Activated T-cell treated with anti-CD3 and anti-CD28 coated beads, Interleukin-2, amount 50 U/mL, for 4 hours (primary cell): Measurements from ENCODE around the gene SHFL. TPM values are rescaled to one million over a fixed set of nuclear protein-coding genes. Genes with fewer than 3 reads are reported as not detected.

ENCODE experiments used
- ATAC-seq, 2 donors: fragments of 200-7000 bp; cut with Tn5 transposase; one replicate each; pipeline ENCODE4 v1.10.0; 2021
- DNase-seq: peaks from one replicate; pipeline ENCODE4 v3.0.0-alpha.2; 2020
- H3K27me3 Mint-ChIP-seq: one replicate; pipeline ENCODE4 v1.8.0; 2021; ENCODE audit warnings: low read depth, mixed read lengths
- H3K36me3 Mint-ChIP-seq: one replicate; pipeline ENCODE4 v1.8.0; 2022; ENCODE audit warnings: mixed read lengths; ENCODE audit not compliant: insufficient read depth
- H3K4me1 Mint-ChIP-seq: one replicate; pipeline ENCODE4 v1.8.0; 2021; ENCODE audit warnings: low read depth, mixed read lengths
- H3K4me3 Mint-ChIP-seq: one replicate; pipeline ENCODE4 v1.8.0; 2021; ENCODE audit warnings: mild to moderate bottlenecking, moderate library complexity, mixed read lengths
- H3K9me3 Mint-ChIP-seq: one replicate; pipeline ENCODE4 v1.8.0; 2021; ENCODE audit warnings: mixed read lengths
- total RNA-seq, 3 donors: library from RNA; stranded (reverse); gene quantifications; one replicate each; pipeline ENCODE4 v1.2.1, GENCODE V29; 2021

Gene SHFL
- total RNA-seq = 10 to 100 TPM; 20.1 to 26.8 (median 26.2) TPM

DNA sequence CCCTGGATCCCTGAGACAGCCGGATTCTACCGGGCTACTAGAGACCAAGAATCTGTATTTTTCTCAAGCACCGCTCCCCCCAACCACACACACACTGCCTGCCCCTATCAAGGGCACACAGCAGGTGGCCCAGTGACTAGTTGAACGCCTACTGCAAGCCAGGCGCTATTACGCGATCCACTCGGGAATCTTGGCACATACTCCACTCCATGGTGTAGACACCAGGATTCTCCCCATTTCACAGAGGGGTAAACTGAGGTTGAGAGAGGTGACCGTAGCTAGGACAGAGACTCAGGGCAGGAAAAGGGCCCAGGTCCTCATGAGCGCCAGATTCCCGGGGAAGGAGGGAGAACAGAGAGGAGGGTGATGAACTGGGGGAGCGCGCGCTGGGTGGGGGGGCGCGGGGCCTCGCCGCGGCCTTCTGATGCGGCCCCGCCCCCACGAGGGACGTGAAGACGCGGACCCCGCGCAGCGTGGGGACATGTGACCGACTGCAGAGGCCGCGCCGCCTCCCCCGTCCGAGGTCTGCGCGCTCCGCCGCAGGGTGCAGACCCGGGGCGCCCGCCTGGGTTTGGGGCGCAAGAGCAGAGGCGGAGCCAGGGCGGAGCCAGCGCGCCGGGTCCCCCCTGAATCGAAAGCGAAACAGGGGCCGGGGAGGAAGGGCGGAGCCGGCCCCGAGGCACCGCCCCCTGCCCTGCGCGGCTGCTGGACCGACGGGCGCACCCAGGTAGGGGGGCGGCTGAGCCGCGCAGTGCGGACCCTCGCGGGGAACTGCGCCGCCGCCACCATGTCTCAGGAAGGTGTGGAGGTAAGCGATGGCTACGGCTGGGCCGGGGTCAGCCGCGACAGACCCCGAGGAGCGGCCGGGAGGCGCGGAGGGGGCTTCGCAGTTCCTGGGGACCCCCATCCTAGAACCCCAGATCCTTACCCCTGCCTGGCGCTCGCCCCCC lies at the start of gene SHFL:
SHFL (plus strand) TSS at position 677 of the 950 bp plus-strand sequence; CDS start at position 788, 111 bp downstream.
- H3K27me3 Mint-ChIP-seq = no peaks in the 10 kb centered on the region
- peak; percentile 92 to 97 for ATAC-seq

DNA sequence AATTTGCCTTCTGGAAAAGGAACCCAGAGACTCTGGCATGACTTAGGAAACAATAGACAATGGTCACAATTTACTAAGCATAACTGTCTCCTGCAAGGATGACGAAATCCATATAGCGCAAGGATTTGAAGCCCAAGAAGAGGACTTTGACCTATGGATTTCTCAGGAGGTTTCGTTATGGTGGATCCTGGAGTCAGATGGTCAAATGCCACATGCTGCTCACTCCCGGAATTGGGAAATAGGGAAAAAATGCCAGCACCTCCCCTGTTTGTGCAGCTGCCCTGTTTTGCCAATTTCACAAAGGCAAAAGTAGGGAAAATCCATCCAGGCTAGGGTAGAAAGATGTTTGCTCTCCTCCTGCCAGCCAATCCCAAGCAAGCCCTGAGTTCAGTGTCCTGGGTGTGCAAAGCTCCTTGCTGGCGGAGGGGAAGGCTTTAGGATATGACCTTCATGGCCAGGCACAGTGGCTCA lies 49.5 kb upstream of the SHFL start:
- Mint-ChIP-seq H3K4me3 (no peak overlapping the region), H3K4me1 (no peaks in the 10 kb centered on the region), H3K36me3 (no peaks in the 10 kb centered on the region), H3K27me3 (peaks cover 41% of the 10 kb centered on the region), H3K9me3 (no peaks in the 10 kb centered on the region)
- no peak for DNase-seq
- ATAC-seq = no peak

More for the DNA sequence above, at the start of gene SHFL:
- Mint-ChIP-seq H3K4me1 (peaks cover 10% of the 10 kb centered on the region), H3K36me3 (peaks cover 3% of the 10 kb centered on the region), H3K9me3 (no peaks in the 10 kb centered on the region), H3K4me3 (peak within 1 kb of the TSS; percentile 84)
- DNase-seq = peak; percentile 82

DNA sequence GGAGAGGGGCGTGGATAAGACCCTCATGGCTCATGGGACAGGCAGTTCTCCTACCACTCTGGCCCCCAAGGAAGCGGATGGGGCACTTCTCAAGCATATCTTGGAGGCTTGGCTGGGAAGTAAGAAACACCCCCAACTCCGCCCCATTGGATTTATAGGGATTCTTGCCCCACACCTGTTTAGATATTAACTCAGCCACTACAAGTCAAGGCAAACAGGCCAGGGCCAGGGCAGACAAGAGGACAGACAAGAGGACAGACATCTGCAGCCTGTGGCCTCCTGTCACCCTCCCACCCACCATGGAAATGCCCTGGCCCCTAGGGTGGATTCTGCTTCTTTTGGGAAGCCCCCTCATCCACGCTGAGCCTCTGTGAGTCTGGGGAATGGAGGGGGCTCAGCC lies 48.8 kb upstream of the SHFL start:
- DNase-seq = no peak
- Mint-ChIP-seq H3K27me3 (peaks cover 42% of the 10 kb centered on the region), H3K4me3 (no peak overlapping the region), H3K4me1 (no peaks in the 10 kb centered on the region), H3K36me3 (no peaks in the 10 kb centered on the region), H3K9me3 (no peaks in the 10 kb centered on the region)
- ATAC-seq = no peak

DNA sequence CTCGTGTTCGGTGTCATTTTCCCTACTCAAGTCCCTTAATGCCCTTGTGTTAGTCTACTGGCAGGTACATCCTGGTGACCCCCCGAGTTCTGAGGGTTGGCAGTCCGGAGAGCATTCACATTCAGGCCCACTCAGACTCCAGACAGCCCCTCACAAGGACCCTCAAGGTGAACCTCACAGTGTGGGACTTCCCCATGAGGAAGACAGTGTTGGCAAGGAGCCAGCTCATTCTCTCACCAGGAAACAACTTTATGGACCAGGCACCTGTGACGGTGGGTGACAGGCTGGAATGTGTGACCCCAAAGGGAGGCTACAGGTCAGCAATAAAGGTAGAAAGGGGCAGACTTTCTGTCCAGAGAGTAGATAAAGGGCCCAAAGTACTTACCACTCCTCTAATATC lies 48.3 kb upstream of the SHFL start:
- peaks cover 40% of the 10 kb centered on the region for H3K27me3 Mint-ChIP-seq
- no peak overlapping the region for H3K4me3 Mint-ChIP-seq
- ATAC-seq = no peak
- no peak for DNase-seq
- H3K4me1 Mint-ChIP-seq = no peaks in the 10 kb centered on the region
- no peaks in the 10 kb centered on the region for H3K9me3 Mint-ChIP-seq
- no peaks in the 10 kb centered on the region for H3K36me3 Mint-ChIP-seq

DNA sequence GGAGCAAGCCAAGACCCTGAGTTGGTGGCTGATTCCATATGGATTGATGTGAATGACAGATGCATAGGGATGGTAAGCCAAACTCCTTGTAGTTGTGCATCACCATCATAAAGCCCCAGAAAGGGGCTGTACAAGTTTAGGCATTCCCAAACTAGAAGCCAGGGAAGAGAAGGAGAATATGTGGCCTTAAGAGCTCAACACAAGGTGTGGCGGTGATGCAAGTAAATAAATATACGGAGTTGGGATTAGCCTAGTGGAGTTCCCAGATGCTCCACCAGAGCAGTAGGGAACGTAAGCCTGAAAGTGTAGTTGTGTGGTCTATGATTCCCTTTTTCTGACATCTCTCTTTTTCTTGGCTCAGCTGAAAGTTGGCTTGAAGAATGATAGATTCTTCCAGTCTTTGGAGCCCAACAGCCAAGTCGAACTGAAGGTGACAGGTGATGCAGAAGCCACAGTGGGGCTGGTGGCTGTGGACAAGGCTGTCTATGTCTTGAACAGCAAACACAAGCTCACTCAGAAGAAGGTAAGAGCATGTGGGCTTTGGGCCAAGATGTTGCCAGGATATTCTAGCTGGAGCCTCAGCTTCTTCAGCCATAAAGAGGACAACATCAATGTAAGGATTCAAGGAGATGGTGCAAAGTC lies 42.7 kb upstream of the SHFL start:
- Mint-ChIP-seq H3K36me3 (no peaks in the 10 kb centered on the region), H3K4me1 (no peaks in the 10 kb centered on the region), H3K4me3 (no peak overlapping the region), H3K27me3 (peaks cover 48% of the 10 kb centered on the region), H3K9me3 (no peaks in the 10 kb centered on the region)
- no peak for DNase-seq
- ATAC-seq = no peak

DNA sequence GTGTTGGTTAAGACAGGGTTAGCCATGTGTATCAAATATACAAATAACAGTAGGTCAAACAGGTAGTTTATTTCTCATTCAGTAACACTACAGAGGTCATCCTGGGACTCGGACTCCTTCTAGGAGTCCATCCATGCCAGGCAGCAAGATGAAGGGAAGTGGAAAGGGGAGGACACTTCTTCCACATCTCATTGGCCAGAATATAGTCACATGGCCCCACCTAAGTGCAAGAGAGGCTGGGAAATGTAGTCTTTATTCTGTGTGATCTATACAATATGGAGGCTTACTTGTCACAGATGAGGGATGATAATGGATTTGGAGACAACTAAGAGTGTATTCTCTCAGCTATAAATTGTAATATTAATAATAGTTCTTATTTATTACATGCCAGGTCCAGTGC lies 41.7 kb upstream of the SHFL start:
- H3K27me3 Mint-ChIP-seq = peaks cover 40% of the 10 kb centered on the region

DNA sequence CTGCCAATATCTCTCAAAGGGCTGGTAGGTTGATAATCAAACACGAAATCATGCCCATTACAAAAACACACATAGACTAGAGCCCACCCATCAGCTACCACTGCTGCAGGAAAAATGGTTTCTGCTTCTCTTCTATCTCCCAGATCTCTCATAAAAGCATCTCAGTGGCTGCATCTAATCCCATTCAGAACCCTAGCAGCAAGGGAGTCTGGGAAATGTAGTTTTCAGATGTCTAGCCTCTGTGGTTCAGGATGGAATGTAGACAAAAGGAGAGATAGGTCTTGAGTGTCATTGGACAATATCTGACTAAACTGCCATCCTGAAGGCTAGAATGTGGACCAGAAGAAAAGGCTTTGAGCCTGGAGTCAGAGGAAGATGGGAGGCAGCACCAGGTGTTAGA lies 40.7 kb upstream of the SHFL start:
- ATAC-seq (no peak), DNase-seq (no peak)
- Mint-ChIP-seq H3K4me1 (no peaks in the 10 kb centered on the region), H3K27me3 (peaks cover 38% of the 10 kb centered on the region), H3K9me3 (no peaks in the 10 kb centered on the region), H3K4me3 (no peak overlapping the region), H3K36me3 (no peaks in the 10 kb centered on the region)

More for the DNA sequence above, 41.7 kb upstream of the SHFL start:
- no peak overlapping the region for H3K4me3 Mint-ChIP-seq
- H3K4me1 Mint-ChIP-seq = no peaks in the 10 kb centered on the region
- no peaks in the 10 kb centered on the region for H3K9me3 Mint-ChIP-seq
- DNase-seq (no peak), ATAC-seq (no peak)
- no peaks in the 10 kb centered on the region for H3K36me3 Mint-ChIP-seq

DNA sequence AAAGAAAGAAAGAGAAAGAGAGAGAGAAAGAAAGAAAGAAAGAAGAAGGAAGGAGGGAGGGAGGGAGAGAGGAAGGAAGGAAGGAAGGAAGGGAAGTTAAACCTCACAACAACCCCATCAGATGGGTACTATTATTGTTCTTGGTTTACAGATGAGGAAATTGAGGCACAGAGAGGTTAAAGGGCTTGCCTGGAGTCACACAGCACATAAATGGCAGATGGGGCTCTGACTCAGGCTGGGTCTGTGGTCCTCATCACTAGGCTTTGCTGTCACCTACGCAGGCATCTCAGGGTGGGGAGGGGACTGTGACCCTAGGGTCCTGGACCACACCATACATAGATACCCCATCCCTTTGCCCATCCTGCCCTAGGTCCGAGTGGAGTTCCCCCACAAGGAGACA lies 36.5 kb upstream of the SHFL start:
- Mint-ChIP-seq H3K4me3 (no peak overlapping the region), H3K27me3 (peaks cover 14% of the 10 kb centered on the region), H3K9me3 (no peaks in the 10 kb centered on the region), H3K4me1 (no peaks in the 10 kb centered on the region), H3K36me3 (no peaks in the 10 kb centered on the region)
- no peak for DNase-seq
- ATAC-seq = no peak

DNA sequence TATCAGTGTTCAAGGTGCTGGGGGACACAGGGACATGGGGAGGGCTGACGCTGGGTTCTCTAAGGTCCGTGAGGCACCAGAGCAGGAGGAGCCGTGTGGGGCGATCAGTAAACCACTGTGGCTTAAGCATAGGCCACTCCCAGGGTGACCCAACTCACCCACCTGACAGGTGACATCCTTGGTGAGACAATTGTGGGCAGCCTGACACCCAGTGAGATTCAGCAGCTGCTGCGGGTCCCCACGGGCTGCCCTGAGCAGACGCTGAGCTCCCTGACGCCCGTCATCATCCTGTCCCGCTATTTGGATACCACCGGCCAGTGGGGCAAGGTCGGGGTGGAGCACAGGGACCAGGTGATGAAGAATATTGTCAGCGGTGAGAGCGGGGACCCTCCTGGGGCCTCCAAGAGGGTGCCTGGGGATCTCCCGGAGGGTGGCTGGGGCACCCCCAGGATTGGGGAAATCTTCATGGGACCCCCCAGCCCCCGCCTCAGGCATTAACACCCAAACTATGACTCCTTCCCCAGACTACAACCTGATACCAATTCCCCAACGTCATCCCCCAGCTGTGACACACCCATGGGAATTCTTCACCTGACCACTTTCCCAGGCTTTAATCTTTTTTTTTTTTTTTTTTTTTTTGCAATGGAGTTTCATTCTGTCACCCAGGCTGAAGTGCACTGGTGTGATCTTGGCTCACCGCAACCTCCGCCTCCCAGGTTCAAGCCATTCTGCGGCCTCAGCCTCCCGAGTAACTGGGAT lies 33.3 kb upstream of the SHFL start:
- Mint-ChIP-seq H3K4me3 (no peak overlapping the region), H3K9me3 (no peaks in the 10 kb centered on the region), H3K36me3 (no peaks in the 10 kb centered on the region), H3K4me1 (no peaks in the 10 kb centered on the region), H3K27me3 (peaks cover 3% of the 10 kb centered on the region)
- no peak for DNase-seq
- ATAC-seq = no peak

DNA sequence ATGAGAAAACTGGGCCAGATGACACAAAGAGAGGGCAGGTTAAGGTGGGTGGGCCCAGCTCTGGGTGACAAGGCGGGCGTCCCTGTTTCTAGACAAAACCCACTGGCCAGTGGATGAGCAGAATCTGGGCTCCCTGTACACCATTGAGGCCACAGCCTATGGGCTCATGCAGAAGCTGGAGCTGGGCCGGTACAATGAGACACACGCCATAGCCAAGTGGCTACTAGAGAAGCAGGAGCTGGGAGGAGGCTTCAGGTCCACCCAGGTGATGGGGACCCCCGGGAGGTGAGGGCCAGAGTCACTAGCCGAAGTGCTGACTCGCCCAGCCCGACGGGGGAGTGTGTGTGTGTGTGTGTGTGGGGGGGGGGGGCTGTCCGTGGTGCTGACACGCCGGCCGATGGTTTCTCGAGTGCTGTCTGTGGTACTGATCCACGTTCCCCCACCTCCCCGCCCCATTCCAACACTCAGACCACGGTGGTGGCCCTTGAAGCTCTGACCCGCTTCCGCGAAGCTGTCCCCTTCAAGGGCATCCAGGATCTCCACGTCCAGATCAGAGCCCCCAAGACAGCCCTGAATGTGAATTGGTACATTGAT lies 24.3 kb upstream of the SHFL start:
- Mint-ChIP-seq H3K4me3 (no peak overlapping the region), H3K4me1 (no peaks in the 10 kb centered on the region), H3K9me3 (no peaks in the 10 kb centered on the region), H3K27me3 (peaks cover 28% of the 10 kb centered on the region), H3K36me3 (no peaks in the 10 kb centered on the region)
- DNase-seq (no peak), ATAC-seq (no peak)

DNA sequence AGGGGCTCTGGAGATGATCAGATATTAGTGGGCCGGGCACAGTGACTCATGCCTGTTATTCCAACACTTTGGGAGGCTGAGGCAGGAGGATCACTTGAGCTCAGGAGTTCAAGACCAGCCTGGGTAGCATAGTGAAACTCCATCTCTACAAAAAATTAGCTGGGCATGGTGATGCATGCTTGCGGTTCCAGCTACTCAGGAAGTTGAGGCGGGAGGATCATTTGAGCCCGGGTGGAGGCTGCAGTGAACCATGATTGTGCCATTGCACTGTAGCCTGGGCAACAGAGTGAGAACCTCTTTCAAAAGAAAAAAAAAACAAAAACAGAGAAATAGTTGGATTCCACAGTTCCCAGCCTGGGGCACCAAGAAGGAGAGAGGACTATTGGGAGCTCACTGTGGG lies 17.9 kb upstream of the SHFL start:
- peaks cover 8% of the 10 kb centered on the region for H3K27me3 Mint-ChIP-seq
- ATAC-seq (peak in 1 of 2 donors; percentile 38), DNase-seq (no peak)
- no peak overlapping the region for H3K4me3 Mint-ChIP-seq
- H3K4me1 Mint-ChIP-seq = peaks cover 6% of the 10 kb centered on the region
- H3K36me3 Mint-ChIP-seq = no peaks in the 10 kb centered on the region
- no peaks in the 10 kb centered on the region for H3K9me3 Mint-ChIP-seq

DNA sequence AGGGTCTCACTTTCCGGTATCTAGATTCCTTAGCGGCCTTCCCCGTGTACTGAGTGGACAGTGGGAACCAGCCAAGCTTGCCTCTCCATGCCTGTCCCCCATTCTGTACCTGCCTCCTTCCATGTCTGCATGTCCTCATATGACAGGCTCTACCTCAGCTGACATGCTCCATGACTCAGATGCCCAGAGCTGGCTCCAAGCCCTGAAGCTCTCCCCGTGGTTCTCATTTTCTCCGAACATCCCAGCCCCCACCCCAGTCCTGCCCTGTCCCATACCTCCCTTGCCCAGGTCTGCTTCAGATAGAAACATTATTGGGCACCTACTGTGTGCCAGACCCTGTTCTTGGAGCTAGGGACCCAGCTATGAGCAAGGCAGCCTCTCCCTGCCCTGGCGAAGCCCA lies 17.1 kb upstream of the SHFL start:
- ATAC-seq (no peak), DNase-seq (no peak)
- H3K4me3 Mint-ChIP-seq = no peak overlapping the region
- H3K4me1 Mint-ChIP-seq = peaks cover 6% of the 10 kb centered on the region
- peaks cover 2% of the 10 kb centered on the region for H3K27me3 Mint-ChIP-seq
- H3K36me3 Mint-ChIP-seq = no peaks in the 10 kb centered on the region
- H3K9me3 Mint-ChIP-seq = no peaks in the 10 kb centered on the region

DNA sequence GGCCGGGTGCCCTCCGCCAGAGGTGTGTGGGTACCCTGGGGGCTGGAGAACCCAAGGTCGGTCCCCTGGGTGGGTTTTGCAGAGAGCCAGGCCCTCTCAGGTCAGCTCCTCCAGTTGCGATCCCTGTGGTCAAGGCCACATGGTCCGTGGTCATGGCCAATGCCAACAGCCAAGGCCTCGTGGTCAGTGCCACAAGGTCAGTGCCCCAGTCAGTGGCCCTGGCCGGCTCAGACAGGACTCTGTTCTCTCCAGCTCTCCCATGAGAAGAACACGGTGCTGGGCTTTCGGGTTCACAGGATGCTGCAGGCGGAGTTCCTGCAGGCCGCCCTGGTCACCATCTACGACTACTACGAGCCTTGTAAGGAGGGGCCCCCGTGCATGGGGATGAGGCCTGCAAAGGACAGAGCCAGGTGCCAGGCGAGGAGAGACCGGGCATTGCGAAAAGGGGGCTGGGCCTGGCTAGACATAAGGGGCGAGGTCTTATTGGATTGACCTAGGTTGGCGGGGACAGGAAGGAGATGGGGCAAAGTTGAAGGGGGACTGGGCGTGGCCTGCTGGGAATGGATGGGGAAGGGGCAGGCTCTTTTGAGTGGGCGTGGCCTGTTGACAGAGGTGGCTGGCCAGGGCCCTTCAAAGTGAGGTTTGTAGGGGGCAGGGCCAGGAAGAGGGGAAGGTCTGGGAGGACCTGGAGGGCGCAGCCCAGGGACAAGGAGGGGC lies 15.2 kb upstream of the SHFL start:
- H3K27me3 Mint-ChIP-seq = peaks cover 2% of the 10 kb centered on the region
- H3K9me3 Mint-ChIP-seq = no peaks in the 10 kb centered on the region
- ATAC-seq = no peak

More for the DNA sequence above, 15.2 kb upstream of the SHFL start:
- Mint-ChIP-seq H3K36me3 (no peaks in the 10 kb centered on the region), H3K4me1 (peaks cover 6% of the 10 kb centered on the region), H3K4me3 (no peak overlapping the region)
- no peak for DNase-seq
